ENCODE data around the gene CSRP3.

CSRP3 gene

GRCh38 chr11:19225123-19225522 lies 23.3 kb upstream of the CSRP3 start:
- ATAC-seq: no peak

GRCh38 chr11:19220903-19221724 lies 19.3 kb upstream of the CSRP3 start:
- ATAC-seq: no peak

DNA sequence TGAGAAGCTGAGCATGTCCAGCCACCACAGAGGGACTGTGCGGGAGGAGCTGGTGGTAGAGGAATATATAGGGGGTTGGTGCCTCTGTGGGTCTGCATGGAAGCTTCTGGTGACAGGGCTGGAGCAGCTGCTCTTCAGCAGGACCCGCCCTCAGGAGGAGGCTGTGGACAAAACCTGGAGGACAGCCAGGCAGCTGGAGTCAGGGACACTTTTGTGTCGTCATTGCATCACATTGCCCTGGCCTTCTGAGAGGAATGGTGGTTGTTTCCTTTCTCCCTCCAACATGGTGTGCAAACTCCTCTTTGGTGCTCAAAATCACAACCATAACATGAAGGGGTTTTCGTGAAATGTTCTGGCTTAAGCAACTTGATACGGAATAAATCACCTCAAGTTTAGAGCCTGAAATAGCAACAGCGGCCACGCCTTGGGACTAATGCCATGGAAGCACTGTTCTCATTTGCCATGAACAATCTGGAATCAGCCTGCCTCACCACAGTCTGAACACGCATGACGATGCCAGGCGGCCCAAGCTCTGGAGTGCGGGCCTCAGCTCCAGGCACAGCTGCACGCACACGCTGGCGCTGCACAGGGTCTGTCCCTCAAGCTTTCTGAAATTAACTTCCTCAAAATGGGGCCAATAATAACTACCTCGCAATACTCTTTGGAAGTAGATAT lies 17.1 kb upstream of the CSRP3 start:
- ATAC-seq: no peak

- ATAC-seq: no peak
Measured at GRCh38 chr11:19218216-19218615, 16.4 kb upstream of the CSRP3 start.

GRCh38 chr11:19216709-19217374 lies 15.1 kb upstream of the CSRP3 start:
- ATAC-seq: no peak

DNA sequence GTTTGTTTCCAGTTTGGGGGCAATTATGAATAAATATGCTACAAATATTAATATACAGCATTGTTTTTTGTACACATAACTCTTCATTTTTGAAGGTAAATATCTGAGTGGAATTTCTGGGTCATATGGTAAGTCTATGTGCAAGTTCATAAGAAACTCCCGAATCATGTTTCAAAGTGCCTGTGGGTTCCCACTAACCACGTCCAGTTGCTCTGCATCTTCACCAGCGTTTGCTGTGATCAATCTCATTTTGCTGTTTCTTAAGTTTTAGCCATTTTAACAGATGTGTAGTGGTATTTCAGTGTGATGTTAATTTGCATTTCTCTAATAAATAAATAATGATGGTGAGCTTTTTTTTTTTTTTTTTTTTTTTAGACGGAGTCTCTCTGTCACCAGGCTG lies 14.2 kb upstream of the CSRP3 start:
- ATAC-seq: no peak

DNA sequence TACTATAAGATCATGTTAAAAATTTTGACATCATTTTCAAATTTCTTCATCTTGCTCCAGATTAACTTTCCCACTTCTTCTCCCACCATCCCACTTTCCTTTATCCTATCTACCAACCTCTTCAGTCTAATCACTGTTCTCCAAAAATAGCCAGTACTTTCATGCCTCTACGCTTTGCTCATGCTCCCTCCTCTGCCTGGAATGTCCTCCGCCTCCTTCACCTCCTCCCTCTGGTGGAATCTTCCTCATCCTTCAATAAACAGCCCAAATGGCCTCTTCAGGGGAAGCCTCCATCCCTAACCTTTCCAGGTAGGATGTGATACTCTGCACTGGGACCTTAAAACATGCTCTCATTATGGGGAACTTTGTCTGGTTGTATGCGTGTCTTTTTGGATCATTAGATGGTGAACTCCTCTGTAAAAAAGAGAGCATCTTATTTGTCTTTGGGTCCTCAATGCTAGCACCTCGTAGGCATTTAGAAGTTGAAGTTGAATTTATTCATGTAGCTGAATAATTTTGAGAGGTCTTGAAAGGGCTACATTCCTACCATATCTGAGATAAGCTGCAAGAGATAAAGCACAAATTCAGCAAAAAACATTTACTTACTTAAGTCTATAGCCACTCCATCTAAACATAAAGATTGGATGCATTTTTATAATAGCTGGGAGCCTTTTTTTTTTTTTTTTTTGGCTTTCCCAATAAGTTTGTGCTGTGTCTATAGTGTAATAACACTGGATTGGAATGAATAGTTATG lies 8.0 kb upstream of the CSRP3 start:
- ATAC-seq: no peak

GRCh38 chr11:19208959-19209546 lies 7.3 kb upstream of the CSRP3 start:
- ATAC-seq: no peak

DNA sequence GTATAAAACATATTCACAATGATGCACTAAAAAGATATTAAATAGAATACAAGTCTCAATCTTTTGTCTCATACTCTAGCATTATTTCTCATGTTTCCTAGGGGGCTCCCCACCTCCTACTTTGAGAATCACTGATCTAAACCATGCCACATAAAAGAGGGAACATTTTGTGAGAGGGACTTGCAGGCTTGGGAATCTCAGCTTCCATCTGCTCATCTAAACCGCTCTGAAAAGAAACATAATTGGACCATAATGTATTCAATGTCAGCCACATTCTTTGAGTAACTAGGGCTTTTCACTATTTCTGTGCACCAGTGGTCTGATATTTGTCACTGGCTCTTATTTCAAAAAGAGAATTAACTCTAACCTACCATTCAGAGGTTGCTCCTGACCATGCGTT lies 6.4 kb upstream of the CSRP3 start:
- ATAC-seq: no peak

- no peak for ATAC-seq
Measured at GRCh38 chr11:19204836-19205235, 3.1 kb upstream of the CSRP3 start.

DNA sequence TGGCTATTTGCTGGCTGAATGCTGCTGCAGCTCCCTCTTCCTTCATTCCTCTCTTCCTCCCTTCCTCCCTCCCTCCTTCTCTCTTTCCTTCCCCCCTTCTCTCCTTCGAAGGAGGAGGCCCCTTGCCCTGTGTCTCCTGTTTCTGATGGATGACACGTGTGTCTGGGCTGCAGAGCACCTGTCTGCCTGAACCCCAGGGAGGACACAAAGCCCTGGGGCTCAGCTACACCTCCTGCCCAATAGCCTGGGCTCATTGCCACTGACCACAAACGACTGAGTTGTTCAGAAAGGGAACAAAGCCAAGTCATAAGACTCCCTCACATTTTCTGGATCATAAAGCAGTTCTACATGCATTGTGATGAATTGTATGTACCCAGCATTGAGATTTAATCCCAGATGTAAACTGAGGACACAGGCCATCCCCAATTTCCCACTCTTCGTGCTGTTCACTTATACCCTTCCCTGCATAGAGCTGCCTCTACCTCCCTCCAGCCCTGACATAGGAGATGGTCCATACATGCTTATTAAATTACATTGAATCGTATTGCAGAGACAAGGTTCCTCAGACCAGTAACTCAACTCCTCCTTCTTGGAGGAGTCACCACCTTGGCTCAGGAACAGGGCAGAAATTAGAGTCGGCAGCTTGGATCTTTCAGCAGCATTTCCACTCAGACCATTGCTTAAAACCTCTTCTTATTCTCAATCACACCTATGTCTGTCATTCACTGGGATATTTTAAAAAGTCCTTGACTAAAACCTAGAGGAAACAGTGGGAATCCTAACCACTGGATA lies 1.2 kb downstream of the CSRP3 start:
- no peak for ATAC-seq

DNA sequence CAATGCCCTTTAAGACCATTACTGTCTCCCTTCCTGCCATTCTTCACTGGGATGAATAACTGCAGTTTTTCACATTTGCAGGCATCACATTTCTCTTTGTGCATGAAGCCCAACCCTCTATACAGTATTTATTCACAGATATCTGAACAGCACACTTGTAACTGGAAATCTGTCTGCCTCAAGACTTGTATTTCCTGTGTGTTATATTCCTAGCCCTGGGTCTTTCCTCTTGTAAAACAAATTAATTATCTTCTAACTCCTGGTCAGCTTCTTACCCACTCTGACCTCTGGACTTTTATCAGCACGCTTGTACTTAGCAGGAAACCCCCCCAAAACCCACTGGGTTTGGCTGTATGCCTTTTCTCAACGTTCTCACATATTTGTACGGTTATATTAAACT lies 2.0 kb downstream of the CSRP3 start:
- ATAC-seq: no peak

DNA sequence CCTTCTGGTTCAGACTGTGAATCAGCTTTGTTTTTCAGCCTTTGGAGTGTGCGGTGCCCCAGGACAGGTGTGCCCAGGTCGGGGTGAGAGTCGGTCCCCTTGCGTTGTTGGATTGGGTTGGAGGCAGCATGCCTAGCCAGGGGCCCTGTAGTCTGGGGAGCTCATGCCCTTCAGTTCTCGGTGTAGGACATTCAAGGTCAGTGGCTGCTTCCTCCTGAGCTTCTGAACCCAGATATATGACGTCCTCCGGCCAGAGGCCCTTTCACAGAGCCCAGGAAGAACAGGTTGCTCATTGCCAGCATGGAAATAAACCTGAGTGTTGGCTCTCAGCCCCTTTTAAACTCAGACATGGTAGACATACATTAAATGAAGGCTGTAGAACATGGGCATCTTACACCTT lies 2.7 kb downstream of the CSRP3 start:
- ATAC-seq: no peak

GRCh38 chr11:19196432-19196831 lies 5.4 kb downstream of the CSRP3 start:
- no peak for ATAC-seq

- ATAC-seq: no peak
Measured at GRCh38 chr11:19194620-19195308, 7.0 kb downstream of the CSRP3 start.

- no peak for ATAC-seq
Measured at GRCh38 chr11:19193916-19194315, 7.9 kb downstream of the CSRP3 start.

DNA sequence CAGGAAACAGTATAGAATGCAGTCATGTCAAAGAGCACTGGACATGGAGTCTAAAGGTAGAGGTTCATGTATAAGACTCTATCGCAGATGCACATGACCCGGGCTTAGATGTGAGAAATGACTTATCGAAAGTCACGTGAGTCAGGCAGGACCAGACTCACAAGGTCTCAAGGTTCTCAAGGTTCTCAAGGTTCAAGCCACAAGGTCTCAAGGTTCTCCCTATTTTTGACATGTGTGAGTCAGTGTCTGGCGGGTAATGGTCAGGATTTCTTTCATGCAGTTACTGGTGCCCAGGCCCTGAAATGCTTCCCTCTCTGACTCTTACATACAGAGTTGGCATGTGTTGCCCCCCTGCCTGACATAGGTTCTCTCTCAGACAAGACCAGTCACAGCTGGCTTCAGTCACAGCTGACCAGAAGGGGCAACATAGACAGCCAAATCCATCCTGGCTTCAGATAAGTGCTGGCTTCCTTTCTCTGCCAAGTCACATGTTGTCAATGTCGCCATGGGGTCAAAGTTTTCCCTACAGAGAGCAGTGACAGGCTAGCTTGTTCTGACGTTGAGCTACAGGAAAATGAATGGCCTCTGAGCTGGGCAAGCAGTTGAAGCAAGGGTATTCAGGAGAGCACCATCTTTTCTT lies 10.1 kb downstream of the CSRP3 start:
- ATAC-seq: no peak

DNA sequence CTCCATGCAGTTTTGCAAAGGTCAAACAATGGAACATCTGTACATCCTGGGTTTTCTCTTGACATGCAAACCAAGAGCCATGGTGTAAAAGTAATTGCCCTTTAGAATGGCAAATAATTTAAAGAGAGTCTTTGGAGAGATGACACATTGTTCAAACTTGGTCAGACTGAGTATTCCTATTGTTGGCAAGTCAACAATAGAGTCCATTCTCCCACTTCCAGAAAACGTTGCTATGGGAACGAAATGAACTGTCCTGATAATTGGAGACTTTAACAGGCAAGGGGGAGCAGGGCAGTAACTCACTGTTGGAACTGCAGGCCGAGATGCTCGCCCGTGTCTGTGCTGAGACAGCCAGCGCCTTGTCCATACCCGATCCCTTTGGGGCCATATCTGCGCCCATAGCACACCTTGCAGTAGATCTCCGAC lies 13.9 kb downstream of the CSRP3 start:
- no peak for ATAC-seq

DNA sequence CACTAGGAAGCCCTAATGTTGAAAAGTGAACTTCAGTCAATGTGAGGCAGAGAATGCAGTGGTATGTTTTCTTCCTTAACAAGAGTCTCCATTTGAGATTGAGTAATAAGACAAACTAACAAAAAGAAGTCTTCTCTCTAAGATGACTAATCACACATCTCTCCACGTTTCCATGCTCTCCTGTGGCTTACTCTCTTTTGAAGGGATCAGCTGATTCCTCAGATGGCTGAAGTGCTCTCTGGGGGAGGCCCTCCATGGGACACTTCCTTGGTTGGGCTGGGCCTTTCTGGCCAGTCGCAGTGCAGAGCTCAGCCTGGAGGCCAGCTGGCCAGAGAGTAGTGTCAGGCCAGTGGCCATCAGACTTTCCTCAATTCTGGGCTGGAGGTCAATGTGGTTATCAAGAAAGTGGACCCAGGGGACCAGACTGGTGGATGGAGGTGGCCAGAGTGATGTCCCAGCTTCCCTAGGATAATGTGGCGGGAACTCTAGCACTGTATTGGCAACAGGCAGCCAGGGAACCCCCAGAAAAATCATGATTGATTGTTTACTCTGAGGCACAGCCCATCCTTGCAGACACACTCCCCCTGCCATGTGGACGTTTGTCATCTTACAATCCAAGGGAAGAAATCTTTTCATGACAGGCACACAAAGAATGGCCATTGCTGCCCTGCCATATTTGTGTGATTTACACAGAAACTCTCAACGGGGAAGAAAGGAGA lies 14.5 kb downstream of the CSRP3 start:
- ATAC-seq: no peak

DNA sequence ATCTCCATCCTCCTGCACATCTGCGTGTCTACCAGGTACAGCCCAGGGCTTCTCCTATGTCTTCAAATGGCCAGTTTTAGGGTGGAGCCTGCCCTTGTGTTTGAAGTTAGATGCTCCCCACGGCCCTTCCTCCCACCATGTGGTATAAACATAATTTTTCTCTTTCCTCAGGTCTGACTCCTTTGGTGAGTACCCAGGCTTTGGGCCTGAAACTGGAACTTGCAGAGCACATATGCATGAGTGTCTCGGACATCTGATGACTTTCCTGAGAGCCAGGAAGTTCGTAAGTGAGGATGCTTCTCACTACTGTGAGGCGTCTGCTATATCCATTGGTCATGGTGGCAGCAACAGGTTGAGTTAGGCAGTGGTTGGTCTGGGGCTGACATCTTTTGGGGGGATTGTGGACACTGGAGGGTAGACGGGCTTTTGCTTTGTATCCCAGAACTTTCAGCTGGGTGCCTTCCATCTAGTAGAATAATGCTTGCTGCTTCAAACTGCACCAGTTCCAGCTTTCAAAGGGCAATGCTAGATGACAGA lies 16.2 kb downstream of the CSRP3 start:
- ATAC-seq: no peak

Measured in activated CD4-positive, CD25-positive, alpha-beta regulatory T cell treated with anti-CD3 and anti-CD28 coated beads, Interleukin-2, amount 50 U/mL, for 24 hours (primary cell).